Esophagus muscularis mucosa (tissue), 4 donors: ENCODE results near the gene PLCG1.
A peak's percentile ranks its signal among the peaks of the same experiment; 100 is the strongest.

ENCODE experiments used
- CTCF ChIP-seq, 3 experiments: fragments of 200-600 bp in 2 of 3; fragments of 450-650 bp in 1 of 3; sonication (generic) in 2 of 3; IDR thresholded peaks; one replicate each; pipeline ENCODE4 v1.5.1; 2017 to 2019; ENCODE audit warnings: antibody characterized with exemption in 3 of 3, mild to moderate bottlenecking in 2 of 3, moderate library complexity in 1 of 3
- EP300 ChIP-seq: sonication (generic); formaldehyde crosslinking; IDR thresholded peaks from one replicate; pipeline ENCODE4 v1.6.1; 2017; ENCODE audit warnings: antibody characterized with exemption
- POLR2A ChIP-seq: fragments of 450-650 bp; IDR thresholded peaks from one replicate; pipeline ENCODE4 v1.6.1; 2017; ENCODE audit warnings: antibody characterized with exemption, moderate library complexity, mild to moderate bottlenecking, low read depth
- POLR2AphosphoS5 ChIP-seq, 2 donors: sonication (generic); formaldehyde crosslinking; IDR thresholded peaks; one replicate each; pipeline ENCODE4 v1.6.1; 2017; ENCODE audit warnings: antibody characterized with exemption in 2 of 2

- TF ChIP-seq POLR2A (no peak), POLR2AphosphoS5 (IDR thresholded peaks at IDR 0.05) (peak in 1 of 2 donors; percentile 6), EP300 (no peak), CTCF (IDR thresholded peaks at IDR 0.05) (peak; percentile 61 to 70 (median 63))
Observed at GRCh38 chr20:41135187-41135887, 2.0 kb upstream of the PLCG1 start.
